ENCODE results near the gene IL17C.

The IL17C gene

DNA sequence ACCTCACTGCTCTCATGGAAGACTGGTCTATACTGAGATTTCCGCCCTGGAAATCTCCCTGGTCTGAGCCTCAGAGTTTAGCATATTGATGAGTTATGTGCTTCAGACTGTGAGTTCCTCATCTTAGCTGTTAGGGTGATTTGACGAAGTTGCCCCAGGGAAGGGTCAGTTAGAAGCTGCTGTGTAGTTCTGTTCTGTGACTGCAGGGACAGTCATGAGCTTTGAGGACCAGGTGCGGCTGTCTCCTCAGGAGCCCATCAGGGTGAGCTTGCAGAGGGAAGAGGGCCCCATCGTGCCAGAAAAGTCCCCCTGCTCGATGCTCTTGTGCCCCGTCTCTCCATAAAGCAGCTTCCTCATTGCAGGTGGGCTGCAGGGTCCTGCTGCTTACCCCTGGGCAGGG lies 28.3 kb upstream of the IL17C start:
- no peaks in the 10 kb centered on the region for H3K9me2 ChIP-seq (replicated peaks; ENCODE audit: control insufficient read depth, low read length)
- no peaks in the 10 kb centered on the region for H3K9me3 ChIP-seq (ENCODE audit: control insufficient read depth, insufficient read depth, low read length)
- H3K4me1 ChIP-seq (ENCODE audit: control insufficient read depth, low read length) = peaks cover 25% of the 10 kb centered on the region
- no peak overlapping the region for H3K4me3 ChIP-seq (ENCODE audit: low read length)
- H3K4me2 ChIP-seq (ENCODE audit: low read length) = no peak overlapping the region
- H3K27ac ChIP-seq (ENCODE audit: low read depth, low read length) = no peak overlapping the region
- H4K20me1 ChIP-seq (ENCODE audit: control insufficient read depth, insufficient read depth, low read depth, low read length) = no peaks in the 10 kb centered on the region
- H3K36me3 ChIP-seq (ENCODE audit: control insufficient read depth, low read length) = peaks cover 80% of the 10 kb centered on the region
- H3K79me2 ChIP-seq (ENCODE audit: control insufficient read depth, low read length) = peaks cover 60% of the 10 kb centered on the region
- TF ChIP-seq, protein P1, sequence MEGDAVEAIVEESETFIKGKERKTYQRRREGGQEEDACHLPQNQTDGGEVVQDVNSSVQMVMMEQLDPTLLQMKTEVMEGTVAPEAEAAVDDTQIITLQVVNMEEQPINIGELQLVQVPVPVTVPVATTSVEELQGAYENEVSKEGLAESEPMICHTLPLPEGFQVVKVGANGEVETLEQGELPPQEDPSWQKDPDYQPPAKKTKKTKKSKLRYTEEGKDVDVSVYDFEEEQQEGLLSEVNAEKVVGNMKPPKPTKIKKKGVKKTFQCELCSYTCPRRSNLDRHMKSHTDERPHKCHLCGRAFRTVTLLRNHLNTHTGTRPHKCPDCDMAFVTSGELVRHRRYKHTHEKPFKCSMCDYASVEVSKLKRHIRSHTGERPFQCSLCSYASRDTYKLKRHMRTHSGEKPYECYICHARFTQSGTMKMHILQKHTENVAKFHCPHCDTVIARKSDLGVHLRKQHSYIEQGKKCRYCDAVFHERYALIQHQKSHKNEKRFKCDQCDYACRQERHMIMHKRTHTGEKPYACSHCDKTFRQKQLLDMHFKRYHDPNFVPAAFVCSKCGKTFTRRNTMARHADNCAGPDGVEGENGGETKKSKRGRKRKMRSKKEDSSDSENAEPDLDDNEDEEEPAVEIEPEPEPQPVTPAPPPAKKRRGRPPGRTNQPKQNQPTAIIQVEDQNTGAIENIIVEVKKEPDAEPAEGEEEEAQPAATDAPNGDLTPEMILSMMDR (IDR thresholded peaks at IDR 0.05; ENCODE audit: low read depth, low read length, poor library complexity, severe bottlenecking) = peak; percentile 12
- TF ChIP-seq EZH2phosphoT487 (IDR thresholded peaks at IDR 0.05; ENCODE audit: borderline replicate concordance, low read length) = no peak
- no peaks in the 10 kb centered on the region for H3K27me3 ChIP-seq (ENCODE audit: control insufficient read depth, low read length)
- H3F3A ChIP-seq (ENCODE audit: control insufficient read depth, insufficient read depth) = no peaks in the 10 kb centered on the region

DNA sequence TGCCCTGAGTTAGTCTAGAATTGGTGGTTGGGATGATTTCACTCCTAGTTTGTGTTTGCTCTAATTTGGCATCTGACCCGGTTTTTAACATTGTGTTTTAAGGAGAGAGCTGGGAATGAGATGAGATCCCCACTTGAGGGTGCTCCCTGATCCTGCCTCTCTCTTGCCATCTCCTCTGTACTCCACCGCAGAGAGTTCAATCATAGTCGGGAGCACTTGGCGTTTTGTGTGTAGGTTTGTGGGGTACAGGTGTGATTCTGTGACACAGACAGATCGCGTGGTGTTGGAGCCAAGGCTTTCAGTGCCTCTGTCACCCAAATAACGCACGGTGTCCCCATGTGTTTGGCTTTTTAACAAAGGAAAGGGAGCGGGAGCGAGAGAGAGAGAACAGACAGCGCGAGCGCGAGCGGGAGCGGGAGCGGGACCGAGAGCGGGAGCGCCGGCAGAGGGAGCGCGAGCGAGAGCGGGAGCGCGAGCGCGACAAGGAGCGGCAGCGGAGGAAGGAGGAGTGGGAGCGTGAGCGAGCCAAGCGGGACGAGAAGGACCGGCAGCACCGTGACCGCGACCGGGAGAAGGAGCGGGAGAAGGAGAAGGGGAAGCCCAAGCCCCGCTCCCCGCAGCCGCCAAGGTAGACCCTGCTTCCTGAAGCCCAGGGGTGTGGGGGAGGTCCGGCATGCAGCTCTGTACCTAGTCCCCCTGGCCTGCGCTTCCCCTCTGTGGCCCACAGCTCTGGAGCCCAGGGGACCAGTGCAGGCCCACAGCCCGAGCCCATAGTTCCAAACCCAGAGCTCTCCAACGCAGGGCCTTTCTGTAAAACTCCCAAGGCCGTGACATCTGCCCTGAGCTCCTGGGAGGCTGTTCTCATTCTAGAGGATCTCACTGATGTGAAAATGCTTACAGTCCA lies 27.2 kb upstream of the IL17C start:
- no peak overlapping the region for H3K27ac ChIP-seq (ENCODE audit: low read depth, low read length)
- no peaks in the 10 kb centered on the region for H3F3A ChIP-seq (ENCODE audit: control insufficient read depth, insufficient read depth)
- H3K4me1 ChIP-seq (ENCODE audit: control insufficient read depth, low read length) = peaks cover 25% of the 10 kb centered on the region
- H3K4me2 ChIP-seq (ENCODE audit: low read length) = no peak overlapping the region
- H3K79me2 ChIP-seq (ENCODE audit: control insufficient read depth, low read length) = peaks cover 64% of the 10 kb centered on the region
- H3K9me2 ChIP-seq (replicated peaks; ENCODE audit: control insufficient read depth, low read length) = no peaks in the 10 kb centered on the region
- no peaks in the 10 kb centered on the region for H4K20me1 ChIP-seq (ENCODE audit: control insufficient read depth, insufficient read depth, low read depth, low read length)
- peaks cover 80% of the 10 kb centered on the region for H3K36me3 ChIP-seq (ENCODE audit: control insufficient read depth, low read length)
- H3K9me3 ChIP-seq (ENCODE audit: control insufficient read depth, insufficient read depth, low read length) = no peaks in the 10 kb centered on the region
- H3K4me3 ChIP-seq (ENCODE audit: low read length) = no peak overlapping the region
- TF ChIP-seq, protein P1 (IDR thresholded peaks at IDR 0.05; ENCODE audit: low read depth, low read length, poor library complexity, severe bottlenecking) = no peak
- TF ChIP-seq EZH2phosphoT487 (IDR thresholded peaks at IDR 0.05; ENCODE audit: borderline replicate concordance, low read length) = no peak
- no peaks in the 10 kb centered on the region for H3K27me3 ChIP-seq (ENCODE audit: control insufficient read depth, low read length)

DNA sequence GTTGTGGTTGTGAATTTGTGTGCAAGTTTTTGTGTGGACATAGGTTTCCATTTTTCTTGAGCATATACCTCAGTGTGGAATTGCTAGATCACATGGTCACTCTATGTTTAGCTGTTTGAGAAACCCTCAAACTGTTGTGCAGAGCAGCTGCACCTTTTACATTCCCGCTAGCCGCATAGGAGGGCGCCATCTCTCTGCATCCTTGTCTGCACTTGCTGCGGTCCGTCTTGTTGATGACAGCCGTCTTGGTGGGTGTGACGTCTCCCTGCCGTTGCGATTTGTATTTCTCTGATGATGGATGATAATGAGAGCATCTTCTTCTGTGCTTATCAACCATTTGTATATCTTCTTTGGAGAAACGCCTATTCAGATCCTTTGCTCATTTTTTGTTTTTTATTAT lies 25.1 kb upstream of the IL17C start:
- H3K36me3 ChIP-seq (ENCODE audit: control insufficient read depth, low read length) = peaks cover 85% of the 10 kb centered on the region
- no peak for TF ChIP-seq EZH2phosphoT487 (IDR thresholded peaks at IDR 0.05; ENCODE audit: borderline replicate concordance, low read length)
- TF ChIP-seq, protein P1 (IDR thresholded peaks at IDR 0.05; ENCODE audit: low read depth, low read length, poor library complexity, severe bottlenecking) = no peak
- peaks cover 65% of the 10 kb centered on the region for H3K79me2 ChIP-seq (ENCODE audit: control insufficient read depth, low read length)

More for the DNA sequence above, 25.1 kb upstream of the IL17C start:
- Histone ChIP-seq H3K9me3 (ENCODE audit: control insufficient read depth, insufficient read depth, low read length) (no peaks in the 10 kb centered on the region), H3F3A (ENCODE audit: control insufficient read depth, insufficient read depth) (no peaks in the 10 kb centered on the region), H3K4me3 (ENCODE audit: low read length) (no peak overlapping the region), H3K27ac (ENCODE audit: low read depth, low read length) (no peak overlapping the region), H3K4me1 (ENCODE audit: control insufficient read depth, low read length) (peaks cover 4% of the 10 kb centered on the region), H3K4me2 (ENCODE audit: low read length) (no peak overlapping the region), H4K20me1 (ENCODE audit: control insufficient read depth, insufficient read depth, low read depth, low read length) (no peaks in the 10 kb centered on the region), H3K9me2 (replicated peaks; ENCODE audit: control insufficient read depth, low read length) (no peaks in the 10 kb centered on the region), H3K27me3 (ENCODE audit: control insufficient read depth, low read length) (no peaks in the 10 kb centered on the region)

Measured in DOHH2 (cell line).